OCI-LY3 (cell line): ENCODE data around the gene UBE2QL1.

Experiments used
- H2AFZ ChIP-seq: fragments of 200-600, 300-600 bp; shearing (Covaris generic); 2 replicates; pipeline ENCODE4 v1.6.0; 2014; ENCODE audit warnings: antibody characterized with exemption, low read depth, low read length
- H3K27ac ChIP-seq: fragments of 200-600, 300-600 bp; sonication (generic); 2 replicates; pipeline ENCODE4 v1.5.1; 2014; ENCODE audit warnings: mild to moderate bottlenecking, low read length, moderate library complexity, mixed read lengths
- H3K27me3 ChIP-seq: fragments of 200-600, 300-600 bp; sonication (generic); 2 replicates; pipeline ENCODE4 v1.6.1; 2014; ENCODE audit warnings: low read depth, low read length, mixed read lengths
- H3K36me3 ChIP-seq: fragments of 200-600, 300-600 bp; sonication (generic); replicated peaks from 2 replicates; pipeline ENCODE3; 2014; ENCODE audit warnings: low read depth, low read length, mixed read lengths
- H3K4me1 ChIP-seq: fragments of 300-600, 200-600 bp; sonication (generic); 2 replicates; pipeline ENCODE4 v1.6.1; 2014; ENCODE audit warnings: low read length, mixed read lengths
- H3K4me2 ChIP-seq: fragments of 200-600, 300-600 bp; sonication (generic); 2 replicates; pipeline ENCODE4 v1.6.1; 2014; ENCODE audit warnings: low read length, mixed read lengths
- H3K4me3 ChIP-seq: fragments of 300-600, 200-600 bp; sonication (generic); 2 replicates; pipeline ENCODE4 v1.5.1; 2014; ENCODE audit warnings: antibody characterized with exemption, mild to moderate bottlenecking, low read length, moderate library complexity
- H3K79me2 ChIP-seq: fragments of 300-600, 200-600 bp; shearing (Covaris generic); 2 replicates; pipeline ENCODE4 v1.6.1; 2014; ENCODE audit warnings: mild to moderate bottlenecking, low read length, mixed read lengths
- H3K9ac ChIP-seq: fragments of 300-600, 200-600 bp; shearing (Covaris generic); 2 replicates; pipeline ENCODE4 v1.6.0; 2014; ENCODE audit warnings: mild to moderate bottlenecking, low read length, moderate library complexity
- H3K9me3 ChIP-seq: fragments of 200-600, 300-600 bp; shearing (Covaris generic); 2 replicates; pipeline ENCODE4 v1.6.1; 2014; ENCODE audit warnings: low read length, mixed read lengths; ENCODE audit not compliant: insufficient read depth
- H4K20me1 ChIP-seq: fragments of 200-600, 300-600 bp; sonication (generic); 2 replicates; pipeline ENCODE4 v1.6.1; 2016; ENCODE audit warnings: low read length, mixed read lengths; ENCODE audit not compliant: insufficient read depth
- CTCF ChIP-seq: fragments of 200-600, 300-600 bp; sonication (generic); IDR thresholded peaks from 2 replicates; pipeline ENCODE4 v1.5.1; 2014; ENCODE audit warnings: antibody characterized with exemption, low read length, low read depth
- EZH2phosphoT487 ChIP-seq: fragments of 200-600 bp; shearing (Covaris generic); IDR thresholded peaks from 2 replicates; pipeline ENCODE4 v1.6.1; 2018; ENCODE audit warnings: antibody characterized with exemption, mixed run types, low read depth

UBE2QL1 gene

GRCh38 chr5:6461793-6462650 is 13.4 kb downstream of the UBE2QL1 start:
- no peak overlapping the region for H2AFZ ChIP-seq
- H3K9ac ChIP-seq = no peak overlapping the region
- H3K27me3 ChIP-seq = no peaks in the 10 kb centered on the region
- no peak for TF ChIP-seq EZH2phosphoT487
- TF ChIP-seq CTCF = no peak
- no peaks in the 10 kb centered on the region for H3K9me3 ChIP-seq
- no peak overlapping the region for H3K4me2 ChIP-seq
- H3K79me2 ChIP-seq = no peaks in the 10 kb centered on the region
- no peak overlapping the region for H3K27ac ChIP-seq
- no peaks in the 10 kb centered on the region for H3K4me1 ChIP-seq
- H3K4me3 ChIP-seq = no peak overlapping the region
- no peaks in the 10 kb centered on the region for H3K36me3 ChIP-seq
- no peaks in the 10 kb centered on the region for H4K20me1 ChIP-seq

GRCh38 chr5:6462671-6463070 is 14.0 kb downstream of the UBE2QL1 start:
- no peak overlapping the region for H3K27ac ChIP-seq
- H4K20me1 ChIP-seq = no peaks in the 10 kb centered on the region
- no peak overlapping the region for H3K9ac ChIP-seq
- no peak overlapping the region for H3K4me3 ChIP-seq
- no peaks in the 10 kb centered on the region for H3K27me3 ChIP-seq
- H3K4me2 ChIP-seq = no peak overlapping the region
- TF ChIP-seq CTCF (no peak), EZH2phosphoT487 (no peak)
- H3K4me1 ChIP-seq = no peaks in the 10 kb centered on the region
- no peaks in the 10 kb centered on the region for H3K79me2 ChIP-seq
- no peaks in the 10 kb centered on the region for H3K36me3 ChIP-seq
- H2AFZ ChIP-seq = no peak overlapping the region
- H3K9me3 ChIP-seq = no peaks in the 10 kb centered on the region

- Histone ChIP-seq H2AFZ (no peak overlapping the region), H3K79me2 (no peaks in the 10 kb centered on the region), H3K9me3 (no peaks in the 10 kb centered on the region), H3K4me1 (no peaks in the 10 kb centered on the region), H3K27me3 (no peaks in the 10 kb centered on the region), H3K4me3 (no peak overlapping the region), H3K9ac (no peak overlapping the region), H4K20me1 (no peaks in the 10 kb centered on the region), H3K4me2 (no peak overlapping the region), H3K36me3 (no peaks in the 10 kb centered on the region), H3K27ac (no peak overlapping the region)
- TF ChIP-seq CTCF (no peak), EZH2phosphoT487 (no peak)
These were observed 15.8 kb downstream of the UBE2QL1 start for GRCh38 chr5:6464441-6464840.

GRCh38 chr5:6465831-6466790 is 17.5 kb downstream of the UBE2QL1 start:
- no peaks in the 10 kb centered on the region for H3K4me1 ChIP-seq
- H3K4me3 ChIP-seq = no peak overlapping the region
- H3K27me3 ChIP-seq = no peaks in the 10 kb centered on the region
- H3K9me3 ChIP-seq = no peaks in the 10 kb centered on the region
- H3K9ac ChIP-seq = no peak overlapping the region
- TF ChIP-seq EZH2phosphoT487 (no peak), CTCF (no peak)
- H3K36me3 ChIP-seq = no peaks in the 10 kb centered on the region
- no peaks in the 10 kb centered on the region for H4K20me1 ChIP-seq
- no peaks in the 10 kb centered on the region for H3K79me2 ChIP-seq
- no peak overlapping the region for H2AFZ ChIP-seq
- no peak overlapping the region for H3K27ac ChIP-seq
- no peak overlapping the region for H3K4me2 ChIP-seq
